Liver (tissue), 9 donors: Measurements from ENCODE around the gene EXD3. TPM values are rescaled to one million over a fixed set of nuclear protein-coding genes. Genes with fewer than 3 reads are reported as not detected.

ENCODE experiments used
- DNase-seq: peaks from one replicate; pipeline ENCODE4 v3.0.0-alpha.2; 2017; ENCODE audit warnings: low spot score
- H3K27ac ChIP-seq, 2 donors: one replicate each; pipeline ENCODE4 v1.7.0; 2013; ENCODE audit warnings: inconsistent platforms in 2 of 2, low read length in 2 of 2, control low read depth in 1 of 2, low read depth in 1 of 2, mild to moderate bottlenecking in 1 of 2
- H3K27me3 ChIP-seq, 4 donors: one replicate each; pipeline versions ENCODE4 v1.6.1 to v1.7.0; 2013; ENCODE audit warnings: low read length in 3 of 4, inconsistent platforms in 1 of 4, mild to moderate bottlenecking in 1 of 4, moderate library complexity in 1 of 4; ENCODE audit not compliant: control insufficient read depth in 4 of 4, insufficient read depth in 4 of 4
- H3K36me3 ChIP-seq, 4 donors: one replicate each; pipeline versions ENCODE4 v1.6.1 to v1.7.0; 2013; ENCODE audit warnings: low read length in 3 of 4, mild to moderate bottlenecking in 3 of 4, low read depth in 1 of 4, moderate library complexity in 1 of 4; ENCODE audit not compliant: control insufficient read depth in 4 of 4, insufficient read depth in 3 of 4
- H3K4me1 ChIP-seq, 4 donors: one replicate each; pipeline versions ENCODE4 v1.6.1 to v1.7.0; 2013; ENCODE audit warnings: low read length in 3 of 4, mild to moderate bottlenecking in 3 of 4, moderate library complexity in 1 of 4; ENCODE audit not compliant: control insufficient read depth in 4 of 4, insufficient read depth in 4 of 4
- H3K4me3 ChIP-seq, 3 donors: one replicate each; pipeline versions ENCODE4 v1.6.1 to v1.7.0; 2013; ENCODE audit warnings: low read length in 3 of 3, control low read depth in 1 of 3, low read depth in 1 of 3, mild to moderate bottlenecking in 1 of 3
- H3K9ac ChIP-seq, 2 donors: one replicate each; pipeline ENCODE4 v1.7.0; 2013; ENCODE audit warnings: low read length in 2 of 2, mild to moderate bottlenecking in 2 of 2, moderate library complexity in 2 of 2, control low read depth in 1 of 2, low read depth in 1 of 2
- H3K9me3 ChIP-seq, 4 donors: one replicate each; pipeline versions ENCODE4 v1.6.1 to v1.7.0; 2013; ENCODE audit warnings: low read length in 3 of 4; ENCODE audit not compliant: control insufficient read depth in 4 of 4
- EGR1 ChIP-seq, 2 donors: IDR thresholded peaks; 2 replicates each; pipeline ENCODE4 v1.6.1; 2016 to 2018; ENCODE audit warnings: antibody characterized with exemption in 2 of 2, low read depth in 2 of 2
- FOXA2 ChIP-seq: IDR thresholded peaks from 2 replicates; pipeline ENCODE4 v1.6.1; 2016; ENCODE audit warnings: antibody characterized with exemption
- GABPA ChIP-seq, 2 donors: IDR thresholded peaks in 1 of 2; conservative IDR thresholded peaks in 1 of 2; 2 replicates each; pipeline ENCODE4 v1.6.1; 2016; ENCODE audit warnings: antibody characterized with exemption in 2 of 2, mild to moderate bottlenecking in 1 of 2, moderate library complexity in 1 of 2
- HNF4G ChIP-seq: IDR thresholded peaks from 2 replicates; pipeline ENCODE4 v1.6.1; 2016; ENCODE audit warnings: antibody characterized with exemption
- RAD21 ChIP-seq, 2 donors: IDR thresholded peaks; 2 replicates each; pipeline ENCODE4 v1.6.1; 2016; ENCODE audit warnings: antibody characterized with exemption in 2 of 2, mild to moderate bottlenecking in 2 of 2
- SP1 ChIP-seq: IDR thresholded peaks from 2 replicates; pipeline ENCODE4 v1.6.1; 2018; ENCODE audit warnings: antibody characterized with exemption, mild to moderate bottlenecking
- TAF1 ChIP-seq: conservative IDR thresholded peaks from 2 replicates; pipeline ENCODE4 v1.6.1; 2016; ENCODE audit warnings: antibody characterized with exemption, mild to moderate bottlenecking
- WGBS: extraction: QIAGEN DNeasy Blood & Tissue Kit; methylation state at CpG from one replicate; pipeline ENCODE4 v1.1.7; 2013; 5-methylcytosine and 5-hydroxymethylcytosine counted together
- polyA plus RNA-seq, 2 donors: library from polyadenylated mRNA; stranded (reverse) in 1 of 2; unstranded in 1 of 2; fragments of 200-250 nt in 1 of 2; fragments of >200 nt in 1 of 2; fragmentation: Nextera tagmentation in 1 of 2; extraction: Ambion mirVana in 1 of 2; gene quantifications; one replicate each; pipeline versions ENCODE4 v1.2.1 to v1.2.3, GENCODE V29; 2013 to 2015
- total RNA-seq, 2 donors: library from RNA; depleted of rRNA; stranded (reverse); fragments of >200 nt; gene quantifications; one replicate each; pipeline ENCODE4 v1.2.3, GENCODE V29; 2014
- TF ChIP-seq, protein P1 (sequence below): IDR thresholded peaks from 2 replicates; pipeline ENCODE4 v1.6.1; 2016; ENCODE audit warnings: antibody characterized with exemption, mild to moderate bottlenecking
- TF ChIP-seq, protein P2 (sequence below): IDR thresholded peaks from 2 replicates; pipeline ENCODE4 v1.6.1; 2016; ENCODE audit warnings: antibody characterized with exemption
- TF ChIP-seq, protein P3 (sequence below): fragments of 150-350 bp; IDR thresholded peaks from 2 replicates; pipeline ENCODE4 v1.5.1; 2017; ENCODE audit warnings: improper control_type of control experiment, low read depth, low read length; ENCODE audit not compliant: missing input control
- donor health status: healthy.
- donor health status: healthy.
- donor health status: healthy.
- donor health status: healthy.
- donor health status: healthy.

The EXD3 gene
- total and polyA plus RNA-seq, 4 donors = 2.5 to 6.7 (median 3.7) TPM

DNA sequence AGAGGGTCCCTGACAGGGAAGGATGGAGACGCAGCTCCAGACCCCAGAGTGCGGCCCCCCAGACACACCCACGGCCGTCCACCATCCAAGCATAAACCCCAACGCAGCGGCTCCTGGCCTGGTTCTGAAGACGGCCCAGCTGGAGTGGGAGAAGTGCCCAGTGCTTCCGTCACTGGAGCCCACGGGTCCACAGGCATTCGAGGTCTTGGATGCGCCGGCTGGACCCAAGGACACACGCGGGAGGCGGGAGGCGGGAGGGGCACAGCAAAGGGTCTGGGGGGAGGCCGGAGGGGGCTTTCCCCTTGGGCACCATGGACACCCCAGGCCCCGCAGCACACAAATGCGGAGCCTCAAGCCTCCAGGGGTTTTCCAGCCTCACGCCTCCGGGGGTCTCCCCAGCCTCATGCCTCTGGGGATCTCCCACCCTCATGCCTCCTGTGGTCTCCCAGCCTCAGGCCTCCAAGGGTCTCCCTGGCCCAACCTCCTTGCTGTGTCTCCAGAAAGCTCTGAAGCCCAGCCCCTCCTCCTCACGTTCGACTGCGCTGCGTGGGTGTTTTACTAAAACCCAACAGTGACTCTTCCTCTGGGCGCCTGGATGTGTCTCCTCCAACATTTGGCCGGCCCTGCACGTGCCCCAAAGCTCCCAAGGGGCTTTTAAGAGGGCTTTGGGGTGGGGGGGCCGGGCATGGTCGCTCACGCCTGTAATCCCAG lies 15.2 kb downstream of the EXD3 start:
- Histone ChIP-seq H3K27ac (no peak overlapping the region), H3K9ac (no peak overlapping the region)

DNA sequence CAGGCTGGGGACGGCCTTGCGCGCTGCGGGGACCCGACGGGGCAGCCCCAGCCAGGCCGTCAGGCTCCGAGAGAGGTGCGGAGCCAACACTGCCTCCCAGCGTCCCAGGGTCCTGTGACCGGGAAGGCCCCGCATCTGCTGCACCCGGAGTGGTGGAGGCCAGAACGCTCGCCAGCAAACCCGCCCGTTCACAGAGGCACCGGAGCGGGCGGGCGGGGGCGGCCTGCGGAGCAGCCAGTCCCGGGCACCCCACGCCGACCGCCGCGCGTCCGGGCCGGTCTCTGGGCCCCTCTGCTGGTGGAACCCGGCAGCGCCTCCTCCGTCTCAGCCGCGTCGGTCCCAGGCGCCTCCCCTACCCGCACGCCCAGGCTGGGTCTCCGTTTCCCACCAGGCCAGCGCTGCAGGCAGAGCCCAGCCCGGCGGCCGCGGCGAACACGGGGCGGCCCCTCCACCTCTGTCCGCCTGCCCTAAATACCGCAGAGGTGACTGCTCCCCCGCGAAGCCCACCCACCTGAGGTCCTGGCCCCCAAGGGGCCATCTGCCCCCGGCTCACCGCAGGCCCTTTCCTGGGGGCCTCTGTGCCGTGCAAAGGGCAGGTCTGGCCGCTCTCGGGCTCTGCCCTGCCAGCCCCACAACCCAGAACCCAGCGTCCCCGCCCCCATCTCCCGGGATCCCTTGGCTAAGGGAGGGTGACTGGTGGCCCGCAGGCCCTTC lies 15.9 kb downstream of the EXD3 start:
- H3K27ac ChIP-seq = no peak overlapping the region

More for the DNA sequence above, 15.2 kb downstream of the EXD3 start:
- H3K36me3 ChIP-seq = no peaks in the 10 kb centered on the region
- TF ChIP-seq, protein P1, sequence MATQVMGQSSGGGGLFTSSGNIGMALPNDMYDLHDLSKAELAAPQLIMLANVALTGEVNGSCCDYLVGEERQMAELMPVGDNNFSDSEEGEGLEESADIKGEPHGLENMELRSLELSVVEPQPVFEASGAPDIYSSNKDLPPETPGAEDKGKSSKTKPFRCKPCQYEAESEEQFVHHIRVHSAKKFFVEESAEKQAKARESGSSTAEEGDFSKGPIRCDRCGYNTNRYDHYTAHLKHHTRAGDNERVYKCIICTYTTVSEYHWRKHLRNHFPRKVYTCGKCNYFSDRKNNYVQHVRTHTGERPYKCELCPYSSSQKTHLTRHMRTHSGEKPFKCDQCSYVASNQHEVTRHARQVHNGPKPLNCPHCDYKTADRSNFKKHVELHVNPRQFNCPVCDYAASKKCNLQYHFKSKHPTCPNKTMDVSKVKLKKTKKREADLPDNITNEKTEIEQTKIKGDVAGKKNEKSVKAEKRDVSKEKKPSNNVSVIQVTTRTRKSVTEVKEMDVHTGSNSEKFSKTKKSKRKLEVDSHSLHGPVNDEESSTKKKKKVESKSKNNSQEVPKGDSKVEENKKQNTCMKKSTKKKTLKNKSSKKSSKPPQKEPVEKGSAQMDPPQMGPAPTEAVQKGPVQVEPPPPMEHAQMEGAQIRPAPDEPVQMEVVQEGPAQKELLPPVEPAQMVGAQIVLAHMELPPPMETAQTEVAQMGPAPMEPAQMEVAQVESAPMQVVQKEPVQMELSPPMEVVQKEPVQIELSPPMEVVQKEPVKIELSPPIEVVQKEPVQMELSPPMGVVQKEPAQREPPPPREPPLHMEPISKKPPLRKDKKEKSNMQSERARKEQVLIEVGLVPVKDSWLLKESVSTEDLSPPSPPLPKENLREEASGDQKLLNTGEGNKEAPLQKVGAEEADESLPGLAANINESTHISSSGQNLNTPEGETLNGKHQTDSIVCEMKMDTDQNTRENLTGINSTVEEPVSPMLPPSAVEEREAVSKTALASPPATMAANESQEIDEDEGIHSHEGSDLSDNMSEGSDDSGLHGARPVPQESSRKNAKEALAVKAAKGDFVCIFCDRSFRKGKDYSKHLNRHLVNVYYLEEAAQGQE = no peak
- no peaks in the 10 kb centered on the region for H3K27me3 ChIP-seq
- H3K4me3 ChIP-seq = no peak overlapping the region
- H3K9me3 ChIP-seq = no peaks in the 10 kb centered on the region
- WGBS = 66% methylated on average over 31 of the region's 31 CpGs
- H3K4me1 ChIP-seq = peaks cover 5 to 10% (median 6%) of the 10 kb centered on the region in 4 donors
- no peak for DNase-seq

DNA sequence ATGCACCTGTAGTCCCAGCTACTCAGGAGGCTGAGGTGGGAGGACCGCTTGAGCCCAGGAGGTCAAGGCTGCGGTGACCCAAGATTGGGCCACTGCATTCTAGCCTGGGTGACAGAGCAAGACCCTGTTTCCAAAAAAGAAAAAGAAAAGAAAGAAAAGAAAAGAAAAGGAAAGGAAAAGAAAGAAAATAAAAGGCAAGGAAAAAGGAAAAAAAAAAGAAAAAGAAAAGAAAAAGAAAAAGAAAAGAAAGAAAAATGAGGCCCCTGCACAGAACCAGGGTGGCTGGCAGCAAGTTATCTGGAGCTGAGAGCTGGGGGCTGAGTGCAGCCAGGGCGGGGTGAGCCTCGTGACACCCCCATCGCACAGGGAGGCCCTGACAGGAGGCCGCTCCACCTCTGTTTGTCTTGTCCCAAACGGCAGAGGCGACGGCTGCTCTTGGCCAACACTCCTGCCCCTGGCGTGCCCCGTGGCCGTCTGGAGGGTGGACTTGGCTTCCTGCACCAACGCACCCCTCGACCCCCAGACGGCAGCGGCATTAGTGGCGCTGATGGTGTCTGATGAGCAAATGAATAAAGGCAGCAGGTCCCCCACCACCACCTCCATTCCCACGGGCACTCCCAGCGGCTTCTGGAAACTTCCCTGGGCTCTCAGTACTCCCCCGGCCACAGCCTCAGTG lies 16.7 kb downstream of the EXD3 start:
- Histone ChIP-seq H3K9ac (no peak overlapping the region), H3K27me3 (no peaks in the 10 kb centered on the region), H3K4me1 (peaks cover 5 to 10% (median 6%) of the 10 kb centered on the region in 4 donors), H3K9me3 (no peaks in the 10 kb centered on the region), H3K4me3 (peak overlapping the region in 1 of 3 donors; percentile 45), H3K27ac (no peak overlapping the region), H3K36me3 (no peaks in the 10 kb centered on the region)
- 62% methylated on average over 20 of the region's 20 CpGs for WGBS
- TF ChIP-seq FOXA2 (no peak), GABPA (IDR thresholded peaks at IDR 0.05 in 1 of 2, conservative IDR thresholded peaks at IDR 0.05 in 1 of 2) (no peak), TAF1 (no peak), HNF4G (no peak), SP1 (no peak)
- TF ChIP-seq, protein P2, sequence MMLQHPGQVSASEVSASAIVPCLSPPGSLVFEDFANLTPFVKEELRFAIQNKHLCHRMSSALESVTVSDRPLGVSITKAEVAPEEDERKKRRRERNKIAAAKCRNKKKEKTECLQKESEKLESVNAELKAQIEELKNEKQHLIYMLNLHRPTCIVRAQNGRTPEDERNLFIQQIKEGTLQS = no peak
- DNase-seq = no peak

More for the DNA sequence above, 15.9 kb downstream of the EXD3 start:
- 3% methylated on average over 63 of the region's 63 CpGs for WGBS
- TF ChIP-seq, protein P3, sequence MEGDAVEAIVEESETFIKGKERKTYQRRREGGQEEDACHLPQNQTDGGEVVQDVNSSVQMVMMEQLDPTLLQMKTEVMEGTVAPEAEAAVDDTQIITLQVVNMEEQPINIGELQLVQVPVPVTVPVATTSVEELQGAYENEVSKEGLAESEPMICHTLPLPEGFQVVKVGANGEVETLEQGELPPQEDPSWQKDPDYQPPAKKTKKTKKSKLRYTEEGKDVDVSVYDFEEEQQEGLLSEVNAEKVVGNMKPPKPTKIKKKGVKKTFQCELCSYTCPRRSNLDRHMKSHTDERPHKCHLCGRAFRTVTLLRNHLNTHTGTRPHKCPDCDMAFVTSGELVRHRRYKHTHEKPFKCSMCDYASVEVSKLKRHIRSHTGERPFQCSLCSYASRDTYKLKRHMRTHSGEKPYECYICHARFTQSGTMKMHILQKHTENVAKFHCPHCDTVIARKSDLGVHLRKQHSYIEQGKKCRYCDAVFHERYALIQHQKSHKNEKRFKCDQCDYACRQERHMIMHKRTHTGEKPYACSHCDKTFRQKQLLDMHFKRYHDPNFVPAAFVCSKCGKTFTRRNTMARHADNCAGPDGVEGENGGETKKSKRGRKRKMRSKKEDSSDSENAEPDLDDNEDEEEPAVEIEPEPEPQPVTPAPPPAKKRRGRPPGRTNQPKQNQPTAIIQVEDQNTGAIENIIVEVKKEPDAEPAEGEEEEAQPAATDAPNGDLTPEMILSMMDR = peak; percentile 72
- TF ChIP-seq FOXA2 (no peak), RAD21 (IDR thresholded peaks at IDR 0.05) (peak; percentile 59 to 76), EGR1 (IDR thresholded peaks at IDR 0.05; ENCODE audit: low read depth in 2 of 2) (no peak)
- Histone ChIP-seq H3K36me3 (no peaks in the 10 kb centered on the region), H3K9me3 (no peaks in the 10 kb centered on the region), H3K4me3 (peak overlapping the region in 1 of 3 donors; percentile 45), H3K9ac (no peak overlapping the region), H3K27me3 (no peaks in the 10 kb centered on the region), H3K4me1 (peaks cover 5 to 10% (median 6%) of the 10 kb centered on the region in 4 donors)
- peak; percentile 64 for DNase-seq
